NCI-H2029 (cell line): ENCODE data around the gene TM4SF4.

ENCODE experiments used
- DNase-seq: peaks from one replicate; lab custom pipeline; 2025; lab: John Stamatoyannopoulos, UW

TM4SF4 gene

DNA sequence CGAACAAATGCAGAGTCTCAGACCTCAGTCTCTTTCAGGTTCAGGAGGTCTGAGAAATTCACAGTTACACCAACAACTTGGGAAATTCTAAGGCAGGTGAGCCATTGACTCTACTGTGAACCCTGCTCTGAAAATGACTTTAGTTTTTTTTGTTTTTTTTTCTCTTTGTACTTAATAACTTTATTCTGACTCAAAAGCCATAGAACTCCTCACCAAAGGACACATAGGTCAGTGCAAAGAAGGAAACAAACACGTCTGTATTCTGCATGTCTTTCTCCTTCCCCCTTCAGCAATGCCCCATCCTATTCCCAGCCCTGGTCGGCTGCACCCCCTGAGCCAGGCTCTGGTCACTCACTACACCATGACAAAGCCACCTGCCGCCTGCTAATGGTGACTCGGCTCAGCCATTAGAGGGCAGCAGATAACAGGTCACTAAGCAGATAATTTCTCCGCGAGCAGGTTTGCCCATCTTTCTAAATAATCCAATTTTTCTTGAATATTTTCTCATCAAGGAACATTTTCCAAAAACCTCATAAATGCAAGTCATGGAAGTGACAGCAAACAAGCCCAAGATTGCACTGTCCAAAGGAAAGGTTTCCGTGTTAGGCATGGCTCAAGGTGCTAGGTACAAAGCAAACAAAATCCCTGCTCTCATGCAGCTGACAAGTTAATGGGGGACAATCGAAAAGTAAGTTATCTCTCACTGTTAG is 37.7 kb downstream of the TM4SF4 start:
- DNase-seq: peak; percentile 61

DNA sequence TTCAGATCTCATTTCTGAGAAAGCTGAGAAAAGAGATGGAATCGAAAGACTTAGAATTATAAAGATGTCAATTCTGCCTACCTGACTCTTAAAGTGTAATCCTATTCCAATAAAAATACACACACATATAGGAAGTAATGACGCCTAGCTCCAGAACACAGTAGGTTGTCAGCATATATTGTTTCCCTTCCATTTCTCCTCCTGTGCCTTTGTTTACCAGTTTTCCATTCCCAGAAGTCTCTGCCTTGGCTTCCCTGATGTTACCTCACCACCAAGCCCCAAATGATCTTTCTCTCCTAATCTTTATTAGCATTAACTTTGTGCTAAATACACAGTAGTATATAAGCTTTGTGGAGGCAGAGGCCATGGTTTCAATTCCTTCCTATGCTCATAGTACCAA is 40.0 kb downstream of the TM4SF4 start:
- no peak for DNase-seq

DNA sequence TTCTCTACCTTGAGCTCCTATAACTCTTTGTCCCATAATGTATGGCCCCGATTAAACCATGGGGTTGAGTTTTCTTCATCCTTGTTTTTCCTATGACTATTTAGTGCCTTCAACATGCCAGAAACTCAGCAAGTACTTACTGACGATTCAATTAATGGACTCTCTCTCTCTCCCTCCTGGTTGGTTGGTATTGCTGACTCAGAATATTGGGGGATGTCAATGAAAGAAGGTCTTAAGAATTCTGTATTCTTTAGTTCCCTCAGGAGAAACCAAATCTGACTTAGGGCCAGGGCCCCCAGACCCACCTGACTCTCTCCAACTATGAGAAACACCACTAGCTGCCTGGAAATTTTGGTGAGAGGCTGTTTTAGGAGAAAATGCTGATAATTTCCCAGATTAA is 40.8 kb downstream of the TM4SF4 start:
- no peak for DNase-seq

DNA sequence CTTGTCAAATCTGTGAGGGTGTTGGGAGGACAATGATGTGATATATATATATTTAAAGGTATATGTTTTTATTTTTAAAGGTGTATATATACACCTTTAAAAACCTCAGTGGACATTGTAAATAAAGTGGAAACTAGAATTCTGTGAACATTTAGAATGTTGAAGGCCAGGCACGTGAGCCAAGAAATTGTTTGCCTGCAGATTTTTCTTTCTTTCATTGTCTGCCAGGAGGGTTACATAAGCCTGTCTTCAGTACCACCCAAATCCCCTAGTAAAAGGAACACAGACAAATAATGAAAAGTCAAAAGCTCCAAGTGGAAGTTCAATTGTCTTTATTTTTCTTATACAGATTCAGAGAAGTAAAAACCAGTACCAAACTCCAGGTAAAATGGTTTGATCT is 42.4 kb downstream of the TM4SF4 start:
- DNase-seq: no peak

DNA sequence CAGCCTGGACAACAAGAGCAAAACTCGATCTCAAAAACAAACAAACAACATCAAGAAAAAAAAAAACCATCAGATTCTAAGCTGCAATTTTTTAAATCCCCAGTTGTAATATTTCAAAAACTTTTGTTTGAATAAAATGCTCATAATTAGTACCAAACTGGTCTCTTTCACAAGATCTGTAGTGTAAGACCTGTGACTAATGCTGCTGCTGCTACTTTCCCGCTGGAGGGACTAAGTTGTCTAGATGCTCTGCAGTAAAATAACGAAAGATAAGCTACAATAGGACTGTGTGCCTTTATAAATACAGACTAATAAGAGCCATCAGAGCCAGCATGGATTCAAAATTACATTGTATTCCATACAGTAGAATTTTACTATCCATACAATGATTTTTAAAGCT is 45.4 kb downstream of the TM4SF4 start:
- DNase-seq: no peak

DNA sequence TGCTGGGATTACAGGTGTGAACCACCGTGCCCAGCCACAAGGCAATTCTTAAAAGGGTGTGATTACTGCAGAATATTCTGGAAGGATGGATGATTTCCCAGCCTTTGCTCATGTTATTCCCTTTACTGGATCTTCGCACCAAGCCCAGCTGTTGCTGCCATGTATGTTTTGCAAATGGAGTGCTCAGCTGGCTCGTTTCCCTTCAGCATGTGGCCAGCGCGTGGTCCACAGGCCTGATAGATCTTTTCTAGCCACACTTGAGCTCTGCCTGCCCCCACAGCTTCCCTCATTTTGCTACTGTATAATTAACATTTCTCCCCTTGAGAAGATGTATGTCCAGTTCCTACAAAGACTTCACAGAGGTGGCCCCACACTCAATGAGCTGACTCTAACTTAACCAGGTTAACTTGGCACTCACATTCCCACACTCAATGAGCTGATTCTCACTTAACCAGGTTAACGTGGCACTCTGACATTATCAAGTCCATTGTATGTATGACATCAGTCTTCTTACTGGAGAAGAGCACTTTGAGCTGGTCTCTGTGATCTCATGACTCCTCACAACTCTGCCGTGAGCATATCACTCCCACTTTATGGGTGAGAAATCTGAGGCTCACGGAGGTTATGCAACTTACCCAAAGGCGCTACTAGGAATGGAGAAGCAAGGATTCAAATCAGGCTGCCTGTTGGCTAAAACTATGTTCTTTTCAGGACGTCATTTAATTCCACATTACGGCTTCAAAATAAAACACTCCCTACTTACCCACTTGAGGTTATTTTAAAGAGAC is 49.2 kb downstream of the TM4SF4 start:
- DNase-seq: no peak

DNA sequence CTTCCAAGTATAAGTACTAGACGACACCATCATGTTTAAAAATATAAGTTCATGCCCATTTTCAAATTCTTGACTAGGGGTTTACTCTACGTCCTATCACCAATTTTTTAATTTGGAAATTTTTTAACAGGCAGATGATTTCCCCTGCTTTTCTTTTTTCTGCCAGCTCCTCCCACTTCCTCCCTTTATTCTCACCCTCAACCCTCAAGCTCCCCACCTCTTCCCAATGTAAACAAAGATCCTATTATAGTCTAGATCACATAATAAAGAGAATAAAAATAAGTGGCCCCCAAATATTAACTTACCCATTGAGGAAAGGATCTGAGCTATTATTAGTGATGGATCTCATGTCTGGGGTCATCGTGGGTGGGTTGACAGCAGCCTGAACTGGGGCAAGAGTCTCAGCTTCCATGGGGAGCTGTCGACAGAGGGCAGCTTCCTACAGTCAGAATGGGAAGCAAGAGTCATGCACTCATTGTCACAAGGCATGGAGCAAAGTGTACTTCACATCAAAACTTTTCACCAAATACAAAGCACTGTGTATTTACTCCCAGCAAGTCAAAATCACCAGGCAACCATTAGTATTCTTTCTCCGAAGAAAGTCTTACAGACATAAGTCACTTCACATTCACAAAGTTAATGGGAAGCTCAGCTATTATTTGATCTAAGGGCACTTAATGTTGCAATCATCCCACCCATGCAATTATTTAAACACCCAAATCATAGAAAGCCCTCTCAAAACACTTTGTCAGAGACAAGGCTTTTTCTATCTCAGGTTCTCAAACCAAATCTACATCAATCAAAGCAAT is 53.2 kb downstream of the TM4SF4 start:
- no peak for DNase-seq

DNA sequence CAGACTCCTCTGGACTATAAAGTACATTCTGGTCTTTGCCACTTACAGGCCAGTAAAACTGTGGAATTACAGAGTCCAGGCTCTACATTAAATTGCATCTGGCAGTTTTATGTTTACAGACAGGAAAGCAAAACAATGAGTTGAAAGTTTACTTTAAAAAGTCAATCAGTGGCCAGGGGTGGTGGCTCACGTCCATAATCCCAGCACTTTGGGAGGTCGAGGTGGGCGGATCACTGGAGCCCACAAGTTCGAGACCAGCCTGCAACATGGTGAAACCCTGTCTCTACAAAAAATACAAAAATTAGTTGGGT is 53.8 kb downstream of the TM4SF4 start:
- DNase-seq: no peak

DNA sequence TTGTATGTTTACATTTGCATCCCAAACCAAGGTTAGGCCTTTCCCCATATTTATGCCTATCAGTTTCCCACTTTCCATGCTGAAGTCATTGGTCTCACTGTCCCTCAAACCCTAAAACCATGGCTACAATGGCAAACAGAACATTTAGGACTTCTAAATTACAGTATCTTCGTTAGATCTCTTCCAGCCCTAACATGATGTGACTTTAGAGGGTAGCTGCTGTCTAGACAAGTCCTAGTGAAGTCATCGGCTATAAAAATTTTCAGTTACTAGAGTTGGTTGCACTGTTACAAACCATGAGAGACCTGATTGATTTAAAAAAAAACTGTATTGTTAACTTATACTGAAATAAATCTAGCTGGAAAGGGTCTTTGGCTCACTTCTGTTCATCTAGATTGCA is 54.6 kb downstream of the TM4SF4 start:
- DNase-seq: no peak

DNA sequence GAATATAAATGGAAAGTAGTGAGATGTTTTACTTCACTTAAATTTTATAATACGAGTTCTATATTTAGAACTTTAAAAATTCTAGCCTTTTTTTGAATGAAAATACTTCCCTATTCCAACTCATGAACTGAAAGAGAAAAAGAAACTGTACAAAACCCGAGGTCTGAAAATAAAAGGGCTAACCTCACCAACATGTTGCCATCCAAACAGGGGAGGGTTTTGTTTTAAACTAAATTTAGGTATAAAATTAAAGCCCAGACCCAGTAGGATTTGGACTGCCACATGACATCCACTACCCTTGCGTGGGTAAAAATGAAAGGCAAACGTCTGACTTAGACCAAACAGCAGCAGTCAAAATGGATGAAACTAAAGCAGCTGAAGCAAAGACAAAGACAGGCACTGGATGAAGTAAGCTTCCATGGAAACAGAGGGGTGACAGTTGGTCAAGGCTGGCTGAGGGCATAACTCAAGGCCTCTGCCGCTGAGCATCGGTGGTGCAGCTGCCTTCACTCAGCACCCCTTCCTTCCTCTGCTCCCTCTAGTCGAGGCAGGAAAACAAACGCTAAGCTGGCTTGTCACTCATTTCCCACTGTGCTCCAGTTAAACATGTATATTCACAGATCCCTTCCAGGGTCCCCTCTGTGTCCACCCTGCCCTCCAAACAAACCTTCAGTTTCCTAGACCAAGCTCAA is 58.1 kb downstream of the TM4SF4 start:
- no peak for DNase-seq

DNA sequence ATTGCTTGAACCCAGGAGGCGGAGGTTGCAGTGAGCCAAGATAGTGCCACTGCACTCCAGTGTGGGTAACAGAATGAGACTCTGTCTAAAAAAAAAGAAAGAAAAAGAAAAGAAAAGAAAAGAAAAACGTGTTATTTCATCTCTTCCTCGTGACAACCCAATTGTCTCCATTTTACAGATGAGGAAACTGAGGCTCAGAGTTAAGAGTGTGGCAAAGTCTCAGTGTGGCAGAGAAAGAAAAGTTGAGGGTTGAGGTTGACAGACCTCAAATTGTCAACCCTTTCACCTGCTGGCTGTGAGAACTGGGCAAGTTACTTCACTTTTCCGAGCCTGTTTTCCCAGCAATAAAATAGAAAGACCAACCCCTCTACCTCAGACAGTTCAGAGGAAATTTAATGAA is 59.6 kb downstream of the TM4SF4 start:
- no peak for DNase-seq

DNA sequence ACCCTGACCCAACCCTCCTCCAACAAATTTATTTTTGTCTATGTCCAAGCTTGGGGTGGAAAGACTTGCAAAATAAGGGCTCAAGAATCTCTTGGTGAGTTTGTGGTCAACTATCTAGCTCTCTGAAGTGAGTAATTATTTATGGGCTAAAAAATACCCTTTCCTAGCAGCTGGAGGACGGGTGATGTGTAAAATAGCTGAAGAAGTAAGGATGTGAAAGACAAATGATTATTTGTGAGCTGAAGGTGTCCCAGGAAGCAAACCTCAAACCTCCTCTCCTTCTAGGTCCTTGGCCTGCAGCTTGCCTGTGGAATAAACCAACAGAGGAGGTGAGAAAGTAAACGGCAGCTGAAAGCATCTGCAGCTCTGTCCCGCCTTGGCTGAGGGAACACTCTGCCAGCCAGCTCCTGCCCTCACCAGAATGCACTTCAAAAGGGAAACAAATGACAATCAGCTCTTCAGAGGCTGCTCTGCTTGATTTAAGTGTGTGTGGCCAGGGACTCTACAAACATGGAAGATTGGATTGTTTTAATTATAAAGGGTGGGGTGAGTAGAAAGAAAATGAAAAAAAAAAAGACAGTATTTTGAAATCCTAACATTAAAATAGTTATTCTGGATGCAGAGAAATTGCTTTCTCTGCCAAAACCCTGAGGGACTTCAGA is 60.3 kb downstream of the TM4SF4 start:
- DNase-seq: peak; percentile 93

DNA sequence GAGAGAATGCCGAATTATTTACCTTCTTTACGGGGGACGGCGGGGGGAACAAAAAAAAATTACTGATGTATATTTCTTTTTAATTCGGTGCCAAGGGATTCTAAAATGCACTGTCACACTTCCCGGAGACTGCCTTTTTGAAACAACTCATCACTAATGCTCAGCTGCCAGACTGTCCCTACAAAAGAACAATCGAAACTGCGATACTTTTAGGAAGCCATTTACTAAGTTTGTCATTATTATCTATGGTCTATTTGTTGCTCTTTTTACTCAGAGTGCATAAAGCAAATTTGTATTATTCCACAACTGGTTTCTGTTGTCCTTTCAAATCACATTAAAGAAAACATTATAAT is 60.8 kb downstream of the TM4SF4 start:
- DNase-seq: peak; percentile 41

DNA sequence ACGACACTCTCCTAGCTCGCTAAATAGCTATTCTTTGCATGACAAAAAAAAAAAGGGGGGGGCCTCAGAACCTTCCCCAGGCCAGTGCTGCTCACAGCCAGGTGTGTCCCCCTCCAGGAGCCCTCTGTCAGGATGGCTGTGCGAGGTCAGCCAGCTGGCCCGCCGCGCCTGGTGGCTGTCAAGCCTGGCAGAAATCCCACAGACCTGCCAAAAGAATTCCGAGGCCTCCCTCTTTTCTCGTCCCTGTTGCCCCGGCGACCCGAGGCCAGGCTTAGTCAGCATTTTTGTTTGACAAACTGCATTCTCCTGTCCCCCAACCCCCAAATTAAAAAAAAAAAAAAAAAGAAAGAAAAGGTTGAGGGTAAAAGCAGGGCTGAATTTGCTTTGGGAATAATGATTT is 61.9 kb downstream of the TM4SF4 start:
- DNase-seq: peak; percentile 44

DNA sequence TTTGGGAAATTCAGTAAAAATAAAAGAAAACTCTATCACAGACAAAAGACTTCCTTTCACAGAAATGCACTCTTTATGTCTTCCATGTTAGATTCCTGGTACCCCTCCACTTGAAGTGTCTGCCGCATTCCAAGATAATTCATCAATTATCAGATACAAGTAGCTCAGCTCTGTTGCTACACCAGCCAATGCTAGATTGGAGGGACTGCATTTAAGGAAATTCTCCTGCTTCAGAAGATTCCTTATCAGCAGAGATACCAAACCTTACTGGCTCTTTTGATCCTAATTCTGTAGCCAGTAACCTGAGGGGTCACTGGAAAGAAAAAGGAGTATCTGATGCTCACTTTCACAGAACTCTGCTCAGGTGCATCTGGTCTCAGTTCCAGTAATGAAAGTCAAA is 63.9 kb downstream of the TM4SF4 start:
- DNase-seq: no peak

DNA sequence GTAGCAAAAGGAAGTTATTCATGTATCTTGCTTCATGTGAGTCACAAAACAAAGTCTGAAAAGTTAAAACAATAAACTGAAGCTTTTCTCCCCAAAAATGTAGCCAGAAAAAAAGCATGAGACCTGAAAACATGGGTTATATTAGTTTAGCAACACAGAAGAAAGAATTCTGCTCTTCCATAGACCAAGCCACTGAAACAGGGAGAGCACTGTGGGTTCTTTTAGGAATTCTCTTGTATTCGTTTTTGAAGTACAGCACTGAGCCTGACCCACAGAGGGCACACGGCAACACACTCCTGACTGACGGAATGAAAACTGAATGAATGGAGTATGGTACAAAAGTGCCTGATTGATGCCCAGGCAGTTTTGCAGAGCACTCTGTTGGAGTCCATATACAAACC is 66.6 kb downstream of the TM4SF4 start:
- no peak for DNase-seq

DNA sequence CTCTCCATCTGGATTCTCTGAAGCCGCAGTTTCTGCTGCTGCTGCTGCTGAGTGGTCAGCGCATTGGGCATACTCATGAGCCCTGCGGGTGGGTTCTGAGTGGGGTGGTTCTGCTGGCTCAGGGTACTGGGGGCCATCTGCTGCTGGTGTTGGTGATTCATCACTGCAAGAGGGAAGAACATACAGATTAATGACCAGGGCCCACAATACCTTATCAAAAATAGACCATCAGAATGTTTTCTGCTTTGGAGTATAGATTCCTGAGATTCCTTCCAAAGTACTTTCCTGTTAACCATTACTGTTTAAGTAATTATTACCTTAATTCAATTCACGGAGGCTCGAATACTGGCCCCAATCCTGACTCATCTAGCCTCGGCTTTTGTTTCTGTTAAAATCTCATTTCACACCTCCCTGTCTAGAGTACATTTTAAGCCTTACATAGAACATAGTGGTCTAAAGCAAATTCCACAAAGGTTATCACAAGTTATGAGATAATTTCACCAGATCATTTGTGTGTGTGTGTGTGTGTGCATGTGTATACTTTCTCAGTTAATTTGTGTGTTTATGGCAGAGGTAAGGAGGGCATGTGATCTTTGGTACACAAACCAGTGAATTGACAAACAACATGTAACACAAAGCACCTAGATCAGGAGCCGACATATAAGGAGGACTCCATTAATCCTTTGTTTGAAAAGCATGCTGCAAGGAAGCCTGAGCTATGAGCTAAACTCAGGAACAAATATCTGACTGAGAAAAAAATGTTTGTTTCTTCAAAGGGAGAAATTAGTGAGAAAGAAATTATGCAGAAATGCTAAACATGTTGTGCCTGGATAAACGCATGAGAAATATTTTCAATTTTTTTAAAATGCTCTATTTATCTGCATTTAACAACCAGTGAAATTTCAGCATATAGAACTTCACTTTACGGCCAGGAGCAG is 68.1 kb downstream of the TM4SF4 start:
- DNase-seq: peak; percentile 72

DNA sequence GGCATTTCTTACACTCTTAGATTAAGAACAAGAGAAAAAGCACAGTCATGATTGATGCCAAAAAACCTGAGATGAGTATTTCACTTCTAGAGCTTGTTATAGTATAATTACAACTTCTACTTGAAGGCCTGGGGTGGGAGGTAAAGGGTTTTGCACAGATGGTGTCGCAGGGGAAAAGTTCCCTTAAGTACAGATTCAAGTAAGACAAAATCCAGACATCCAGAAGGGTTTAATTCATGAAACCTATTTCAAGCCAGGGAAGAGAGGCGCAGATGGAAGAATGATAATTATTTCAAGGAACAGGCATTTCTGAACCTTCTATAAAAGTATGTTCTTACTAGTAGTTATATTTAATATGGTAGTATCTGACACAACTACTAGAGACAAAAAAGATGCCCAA is 70.6 kb downstream of the TM4SF4 start:
- no peak for DNase-seq

DNA sequence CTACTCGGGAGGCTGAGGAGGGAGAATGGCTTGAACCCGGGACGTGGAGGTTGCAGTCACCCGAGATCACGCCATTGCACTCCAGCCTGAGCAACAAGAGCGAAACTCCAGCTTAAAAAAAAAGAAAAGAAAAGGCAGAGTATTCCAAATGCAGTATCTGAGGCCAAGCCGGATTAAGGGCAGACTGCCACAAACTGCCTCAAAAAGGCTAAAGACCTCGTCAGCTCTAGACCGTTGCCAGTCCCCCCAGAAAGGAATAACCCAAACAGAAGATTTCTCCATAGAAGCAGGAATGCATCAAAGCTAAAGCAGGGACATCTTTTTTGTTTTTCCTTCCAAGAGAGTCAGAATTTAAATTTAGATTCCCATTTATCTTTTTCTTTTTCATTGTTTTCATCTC is 72.9 kb downstream of the TM4SF4 start:
- no peak for DNase-seq

DNA sequence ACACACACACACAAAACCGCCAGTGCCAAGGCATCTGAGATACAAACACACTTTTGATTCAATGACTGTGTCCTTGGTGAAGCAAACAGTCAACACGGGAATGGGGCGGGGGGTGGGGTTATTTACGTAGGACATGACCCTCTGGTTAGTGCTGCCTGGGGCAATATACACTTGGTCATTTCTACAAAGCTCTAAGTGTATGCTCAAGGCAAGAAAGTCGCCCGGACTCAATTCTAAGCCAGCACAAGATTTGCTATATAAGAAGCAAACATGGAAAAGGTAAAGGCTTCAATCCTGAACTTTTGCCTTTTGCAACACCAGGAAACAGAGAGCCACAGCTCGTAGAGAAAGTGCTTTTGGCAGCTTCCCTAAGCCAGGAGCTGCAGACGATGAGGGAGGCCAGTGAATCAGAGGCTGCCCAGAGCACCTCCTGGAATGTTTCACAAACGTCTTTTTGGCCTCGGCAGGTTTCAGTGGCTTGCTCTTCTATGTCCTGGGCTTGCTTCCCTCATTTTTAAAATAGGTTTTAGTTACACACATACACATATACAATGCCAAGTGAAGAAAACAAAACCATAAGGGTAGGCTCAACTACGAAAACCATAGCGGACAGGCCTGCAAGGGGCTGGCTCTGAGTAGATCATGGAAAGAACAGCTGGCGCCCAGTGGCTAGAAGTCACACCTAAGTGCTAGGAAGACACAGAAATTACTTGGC is 73.6 kb downstream of the TM4SF4 start:
- peak; percentile 63 for DNase-seq
